GM12873 (cell line): ENCODE measurements around the gene RREB1.

Experiments used
- TF ChIP-seq, protein P1 (sequence below): IDR thresholded peaks from 2 replicates; pipeline ENCODE4 v1.5.1; 2012; ENCODE audit warnings: low read depth, mild to moderate bottlenecking, moderate library complexity, low read length, control low read depth; ENCODE audit not compliant: insufficient read depth; ENCODE audit errors: missing control alignments

RREB1 gene

GRCh38 chr6:7142228-7142801 lies 34.6 kb downstream of the RREB1 start:
- TF ChIP-seq, protein P1, sequence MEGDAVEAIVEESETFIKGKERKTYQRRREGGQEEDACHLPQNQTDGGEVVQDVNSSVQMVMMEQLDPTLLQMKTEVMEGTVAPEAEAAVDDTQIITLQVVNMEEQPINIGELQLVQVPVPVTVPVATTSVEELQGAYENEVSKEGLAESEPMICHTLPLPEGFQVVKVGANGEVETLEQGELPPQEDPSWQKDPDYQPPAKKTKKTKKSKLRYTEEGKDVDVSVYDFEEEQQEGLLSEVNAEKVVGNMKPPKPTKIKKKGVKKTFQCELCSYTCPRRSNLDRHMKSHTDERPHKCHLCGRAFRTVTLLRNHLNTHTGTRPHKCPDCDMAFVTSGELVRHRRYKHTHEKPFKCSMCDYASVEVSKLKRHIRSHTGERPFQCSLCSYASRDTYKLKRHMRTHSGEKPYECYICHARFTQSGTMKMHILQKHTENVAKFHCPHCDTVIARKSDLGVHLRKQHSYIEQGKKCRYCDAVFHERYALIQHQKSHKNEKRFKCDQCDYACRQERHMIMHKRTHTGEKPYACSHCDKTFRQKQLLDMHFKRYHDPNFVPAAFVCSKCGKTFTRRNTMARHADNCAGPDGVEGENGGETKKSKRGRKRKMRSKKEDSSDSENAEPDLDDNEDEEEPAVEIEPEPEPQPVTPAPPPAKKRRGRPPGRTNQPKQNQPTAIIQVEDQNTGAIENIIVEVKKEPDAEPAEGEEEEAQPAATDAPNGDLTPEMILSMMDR: no peak

GRCh38 chr6:7142918-7143475 lies 35.2 kb downstream of the RREB1 start:
- TF ChIP-seq, protein P1: no peak

GRCh38 chr6:7143476-7143974 lies 35.8 kb downstream of the RREB1 start:
- TF ChIP-seq, protein P1: no peak

- TF ChIP-seq, protein P1: no peak
These were observed 37.3 kb downstream of the RREB1 start for GRCh38 chr6:7144872-7145584.

GRCh38 chr6:7145585-7145884 lies 37.8 kb downstream of the RREB1 start:
- TF ChIP-seq, protein P1: no peak

DNA sequence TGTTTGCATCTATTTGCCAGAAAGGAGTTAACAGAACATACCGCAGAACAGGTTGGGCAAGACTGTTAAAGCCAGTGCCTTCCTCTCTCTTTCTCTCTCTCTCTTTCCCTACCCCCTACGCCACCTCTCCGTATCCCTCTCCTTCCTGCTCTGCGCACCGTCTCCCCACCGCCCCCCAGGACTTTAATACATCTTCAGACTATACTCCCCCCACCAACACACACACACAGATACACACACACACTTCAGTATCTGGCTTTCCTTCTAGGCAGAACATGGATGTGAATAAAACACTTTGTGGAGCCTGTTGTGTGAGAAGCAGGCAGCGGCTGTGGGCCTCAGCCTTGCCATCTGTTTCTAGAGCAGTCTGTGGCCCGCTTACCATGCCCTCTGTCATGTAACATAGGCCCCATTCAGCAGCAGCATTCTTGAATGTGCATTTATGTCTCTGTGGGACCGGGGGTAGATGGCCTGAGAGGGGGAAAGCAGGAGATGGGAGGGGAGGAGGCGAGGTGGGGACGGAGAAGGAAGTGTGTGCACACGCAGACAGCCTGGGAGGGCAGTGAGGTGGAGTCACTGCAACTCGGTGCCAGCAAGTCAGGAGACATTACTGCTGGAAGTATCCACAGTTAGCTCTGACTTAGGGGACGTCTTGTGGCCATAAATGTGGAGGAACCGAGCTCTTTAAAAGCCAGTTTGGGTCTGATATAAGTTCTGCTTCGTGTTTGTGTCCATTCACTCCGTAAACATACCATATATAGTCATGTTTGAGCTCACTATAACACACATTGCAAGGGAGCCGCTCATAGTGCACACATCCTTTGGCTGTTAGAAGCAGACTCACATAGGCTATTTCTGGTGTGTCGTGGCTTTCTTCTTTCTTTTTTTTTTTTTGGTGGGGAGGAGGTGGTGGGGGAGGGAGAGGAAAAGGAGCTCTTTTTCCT lies 38.4 kb downstream of the RREB1 start:
- TF ChIP-seq, protein P1: no peak
